ENCODE data around the gene ADAMTSL1. TPM values are rescaled to one million over a fixed set of nuclear protein-coding genes. Genes with fewer than 3 reads are reported as not detected.

The ADAMTSL1 gene
- total RNA-seq, 1 experiment from 2014 or later, result 1.2 TPM

DNA sequence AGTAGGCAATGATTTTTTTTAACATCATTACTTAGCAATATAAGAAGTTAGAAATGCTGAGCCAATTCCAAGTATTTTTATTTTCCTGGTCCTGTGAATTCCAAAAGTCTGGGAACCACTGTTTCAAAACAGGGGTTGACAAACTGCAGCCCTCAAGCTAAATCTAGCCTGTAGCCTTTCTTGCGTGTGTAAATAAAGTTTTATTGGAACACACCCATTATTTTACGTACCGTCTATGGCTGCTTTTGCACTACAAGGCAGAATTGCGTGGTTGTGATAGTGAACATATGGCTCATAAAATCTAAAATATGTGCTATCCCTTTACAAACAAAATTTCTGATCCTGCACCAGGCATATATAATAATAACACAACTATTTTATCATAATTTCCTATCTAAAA, 280.0 kb downstream of the ADAMTSL1 start:
- no peak overlapping the region for H3K56ac ChIP-seq (ENCODE audit: insufficient read length, low read depth, low read length)
- peaks cover 3 to 4% of the 10 kb centered on the region in 2 experiments; a peak in 2 of 4 replicates for H3K4me1 Mint-ChIP-seq
- no CpG with 5 or more reads among the region's 4 CpGs for WGBS (ENCODE audit: extremely low coverage, insufficient read length, low lambda C conversion rate)

More for the DNA sequence above, 280.0 kb downstream of the ADAMTSL1 start:
- H3K36me3 Mint-ChIP-seq (ENCODE audit: insufficient read depth in 1 of 3, low read depth in 3 of 3), result no peaks in the 10 kb centered on the region
- H3K4me3 Mint-ChIP-seq, result no peak overlapping the region
- Histone ChIP-seq H3K27ac (ENCODE audit: insufficient read length, low read depth, low read length) (no peak overlapping the region), H2BK120ac (ENCODE audit: low read depth, low read length, poor library complexity, severe bottlenecking) (no peak overlapping the region), H4K5ac (ENCODE audit: insufficient read length, low read depth, low read length) (no peak overlapping the region), H3T11ph (ENCODE audit: low read length) (no peak overlapping the region), H2BK12ac (ENCODE audit: insufficient read length, low read depth, low read length) (no peak overlapping the region), H3K79me2 (ENCODE audit: insufficient read depth, low read length) (no peaks in the 10 kb centered on the region), H3K4me2 (ENCODE audit: insufficient read depth, insufficient read length, low read length) (no peak overlapping the region), H3K9ac (ENCODE audit: extremely low read depth, insufficient read length, low read length) (no peak overlapping the region), H2BK15ac (ENCODE audit: low read depth, low read length) (no peak overlapping the region), H3K4ac (ENCODE audit: low read depth, low read length) (no peak overlapping the region), H3K9me3 (ENCODE audit: control insufficient read depth, low read depth, low read length) (no peaks in the 10 kb centered on the region), H3K18ac (ENCODE audit: insufficient read length, low read depth, low read length) (no peak overlapping the region), H2AFZ (ENCODE audit: low read length) (no peak overlapping the region), H3K79me1 (ENCODE audit: insufficient read depth, low read depth, low read length, poor library complexity, severe bottlenecking) (no peaks in the 10 kb centered on the region), H4K91ac (ENCODE audit: insufficient read length, low read depth, low read length) (no peak overlapping the region), H4K20me1 (ENCODE audit: control insufficient read depth, insufficient read depth, insufficient read length) (no peaks in the 10 kb centered on the region), H2BK20ac (ENCODE audit: low read depth, low read length, poor library complexity, severe bottlenecking) (no peak overlapping the region), H2AK5ac (ENCODE audit: insufficient read length, low read length) (no peak overlapping the region), H2BK5ac (ENCODE audit: insufficient read length, low read length) (no peak overlapping the region), H3K23ac (ENCODE audit: insufficient read length, low read depth, low read length) (no peak overlapping the region), H4K8ac (replicated peaks; ENCODE audit: insufficient read length, low read depth, low read length) (no peak overlapping the region), H3K4me1 (ENCODE audit: insufficient read depth, low read length) (no peaks in the 10 kb centered on the region), H3K23me2 (ENCODE audit: insufficient read length, low read depth, low read length, poor library complexity, severe bottlenecking) (no peaks in the 10 kb centered on the region), H3K27me3 (ENCODE audit: insufficient read depth, low read length) (no peaks in the 10 kb centered on the region), H3K14ac (ENCODE audit: insufficient read depth, low read length) (no peak overlapping the region)
- DNase-seq, result no peak
- H3K9me3 Mint-ChIP-seq, result no peaks in the 10 kb centered on the region
- H3K27ac Mint-ChIP-seq, result no peak overlapping the region
- TF ChIP-seq, protein P1, sequence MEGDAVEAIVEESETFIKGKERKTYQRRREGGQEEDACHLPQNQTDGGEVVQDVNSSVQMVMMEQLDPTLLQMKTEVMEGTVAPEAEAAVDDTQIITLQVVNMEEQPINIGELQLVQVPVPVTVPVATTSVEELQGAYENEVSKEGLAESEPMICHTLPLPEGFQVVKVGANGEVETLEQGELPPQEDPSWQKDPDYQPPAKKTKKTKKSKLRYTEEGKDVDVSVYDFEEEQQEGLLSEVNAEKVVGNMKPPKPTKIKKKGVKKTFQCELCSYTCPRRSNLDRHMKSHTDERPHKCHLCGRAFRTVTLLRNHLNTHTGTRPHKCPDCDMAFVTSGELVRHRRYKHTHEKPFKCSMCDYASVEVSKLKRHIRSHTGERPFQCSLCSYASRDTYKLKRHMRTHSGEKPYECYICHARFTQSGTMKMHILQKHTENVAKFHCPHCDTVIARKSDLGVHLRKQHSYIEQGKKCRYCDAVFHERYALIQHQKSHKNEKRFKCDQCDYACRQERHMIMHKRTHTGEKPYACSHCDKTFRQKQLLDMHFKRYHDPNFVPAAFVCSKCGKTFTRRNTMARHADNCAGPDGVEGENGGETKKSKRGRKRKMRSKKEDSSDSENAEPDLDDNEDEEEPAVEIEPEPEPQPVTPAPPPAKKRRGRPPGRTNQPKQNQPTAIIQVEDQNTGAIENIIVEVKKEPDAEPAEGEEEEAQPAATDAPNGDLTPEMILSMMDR (conservative IDR thresholded peaks at IDR 0.05), result no peak
- H3K27me3 Mint-ChIP-seq (ENCODE audit: low read depth), result no peaks in the 10 kb centered on the region

Data from H9 (cell line).